RWPE1 (cell line): ENCODE measurements around the gene MRPS22.
"Not testable (repeated sequence)": the region's sequence is repeated elsewhere in the genome, so short reads cannot be mapped to it uniquely, and the experiment has no call there.

Source experiments
- CTCF ChIA-PET: fragments of 350-600 bp; sonication (Branson Sonifier 250); formaldehyde crosslinking; extraction: SDS; loops from one replicate; lab custom pipeline; 2021; lab: Yijun Ruan, JAX
- POLR2A ChIA-PET: fragments of 400-600 bp; formaldehyde crosslinking; extraction: SDS; loops from one replicate; lab custom pipeline; 2020; ENCODE audit warnings: antibody characterized with exemption; ENCODE audit not compliant: low non-redundant PET; lab: Yijun Ruan, JAX
- DNase-seq: peaks from one replicate; pipeline ENCODE4 v3.0.0; 2012; ENCODE audit warnings: low spot score
- H3K27ac ChIP-seq: fragments of 450-650 bp; 2 replicates; pipeline ENCODE4 v1.5.1; 2017
- CTCF ChIP-seq: fragments of 450-650 bp; conservative IDR thresholded peaks from 2 replicates; pipeline ENCODE4 v1.5.1; 2017; ENCODE audit warnings: low read depth, mild to moderate bottlenecking

Gene MRPS22

DNA sequence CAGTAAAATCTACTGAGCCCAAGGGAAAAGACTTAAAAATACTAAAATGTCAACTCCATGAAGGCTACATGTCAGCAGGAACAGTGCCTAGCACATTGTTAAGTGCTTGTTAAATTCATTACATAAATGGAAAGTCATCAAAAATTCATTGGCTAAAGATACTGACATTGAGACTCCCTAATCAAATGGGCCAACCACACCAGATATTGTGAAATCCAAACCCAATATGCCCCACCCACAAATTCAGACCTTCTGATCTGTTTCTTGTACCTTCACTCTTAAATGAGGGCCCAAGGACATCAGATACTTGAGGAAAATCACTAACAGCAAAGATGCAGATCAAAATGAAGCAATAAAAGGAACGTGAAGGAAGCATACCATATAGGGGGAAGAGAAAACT lies 20.7 kb downstream of the MRPS22 start:
- ChIA-PET CTCF (interaction anchor here (1.8 kb wide), 1 partner anchor 10 kb away, joined by 4 read pairs; no protein-coding TSS in a partner anchor), POLR2A (no interaction called here)
- DNase-seq = no peak
- no peak overlapping the region for H3K27ac ChIP-seq
- TF ChIP-seq CTCF = no peak

- POLR2A ChIA-PET = no interaction called here
- H3K27ac ChIP-seq = no peak overlapping the region
- CTCF ChIA-PET = no interaction called here
- no peak for DNase-seq
- TF ChIP-seq CTCF = no peak
Observed at GRCh38 chr3:139374099-139374498, 30.3 kb downstream of the MRPS22 start.

DNA sequence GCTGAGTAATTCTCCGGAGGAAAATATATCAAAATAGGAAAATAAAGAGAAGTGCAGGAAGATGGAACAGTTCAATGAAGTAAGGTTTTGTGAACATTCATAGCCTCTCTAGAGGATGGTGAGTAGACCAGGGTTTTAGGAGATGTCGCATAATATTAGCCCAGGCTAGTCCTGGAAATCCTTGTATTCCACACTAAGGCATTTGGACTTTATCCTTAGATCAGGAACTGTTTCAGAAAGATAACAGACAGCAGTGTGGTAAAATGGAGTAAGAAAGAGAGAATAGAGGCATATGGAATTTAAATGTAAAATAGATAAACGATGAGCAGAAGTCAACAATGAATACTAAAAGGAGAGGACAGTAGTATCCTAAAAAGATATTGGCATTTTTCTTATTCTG lies 33.6 kb downstream of the MRPS22 start:
- POLR2A ChIA-PET = no interaction called here

DNA sequence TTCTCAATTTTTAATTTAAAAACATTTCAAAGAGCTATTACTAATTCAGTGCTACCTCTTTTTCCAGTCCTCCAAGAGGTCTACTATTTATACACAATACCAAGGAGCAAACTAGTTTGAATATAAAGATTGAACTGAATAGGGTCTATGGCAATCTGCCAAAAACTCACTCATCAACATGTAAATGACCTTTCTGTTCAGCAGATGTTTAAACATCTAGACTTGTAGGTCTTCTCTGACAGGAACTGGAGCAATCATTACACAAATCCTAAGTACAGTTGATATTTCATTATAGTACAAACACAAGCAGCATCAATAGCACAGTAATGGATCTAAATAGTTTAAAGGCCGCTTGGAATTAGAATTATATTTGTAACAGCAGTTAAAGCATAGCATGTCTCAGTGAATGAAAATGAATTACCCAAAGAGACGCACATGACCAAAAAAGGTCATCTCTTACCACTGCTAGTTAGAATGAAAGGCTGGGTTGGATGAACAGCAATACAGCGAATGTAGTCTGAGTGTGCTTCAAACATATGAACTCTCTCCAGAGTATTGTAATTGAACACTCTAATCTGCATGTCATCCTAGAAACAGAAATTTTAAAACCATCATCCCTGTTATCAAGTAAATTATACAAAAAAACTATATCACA lies 34.9 kb downstream of the MRPS22 start:
- POLR2A ChIA-PET = no interaction called here
- CTCF ChIA-PET = interaction anchor here (0.8 to 1.0 kb wide), 2 partner anchors 24 kb away, joined by 6 read pairs; no protein-coding TSS in a partner anchor
- no peak for DNase-seq
- no peak overlapping the region for H3K27ac ChIP-seq
- TF ChIP-seq CTCF = no peak

More for the DNA sequence above, 33.6 kb downstream of the MRPS22 start:
- CTCF ChIA-PET = interaction anchor here (1.0 kb wide), 1 partner anchor 23 kb away, joined by 6 read pairs; no protein-coding TSS in a partner anchor
- TF ChIP-seq CTCF = no peak
- no peak overlapping the region for H3K27ac ChIP-seq
- no peak for DNase-seq

GRCh38 chr3:139380575-139380974 lies 36.8 kb downstream of the MRPS22 start:
- ChIA-PET CTCF (interaction anchor here (0.7 kb wide), 1 partner anchor 22 kb away, joined by 4 read pairs; no protein-coding TSS in a partner anchor), POLR2A (no interaction called here)
- TF ChIP-seq CTCF = no peak
- DNase-seq = no peak
- H3K27ac ChIP-seq = no peak overlapping the region

DNA sequence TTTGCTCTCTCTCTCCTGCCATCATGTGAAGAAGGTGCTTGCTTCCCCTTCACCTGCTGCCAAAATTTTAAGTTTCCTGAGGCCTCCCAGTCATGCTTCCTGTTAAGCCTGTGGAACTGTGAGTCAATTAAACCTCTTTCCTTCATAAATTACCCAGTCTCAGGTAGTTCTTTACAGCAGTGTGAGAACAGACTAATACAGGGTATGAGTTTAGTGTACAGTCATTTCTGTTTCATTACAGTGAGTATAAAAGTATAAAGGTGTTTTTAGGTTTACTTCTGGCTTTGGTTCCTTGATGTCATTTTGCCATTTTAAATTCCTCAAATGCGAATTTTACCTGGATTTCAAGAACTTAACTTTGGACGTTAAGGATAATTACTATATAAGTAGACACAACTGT lies 38.5 kb downstream of the MRPS22 start:
- CTCF ChIA-PET = interaction anchor here (1.6 kb wide), 1 partner anchor 28 kb away, joined by 7 read pairs; no protein-coding TSS in a partner anchor
- POLR2A ChIA-PET, H3K27ac ChIP-seq, DNase-seq: not testable (repeated sequence)

DNA sequence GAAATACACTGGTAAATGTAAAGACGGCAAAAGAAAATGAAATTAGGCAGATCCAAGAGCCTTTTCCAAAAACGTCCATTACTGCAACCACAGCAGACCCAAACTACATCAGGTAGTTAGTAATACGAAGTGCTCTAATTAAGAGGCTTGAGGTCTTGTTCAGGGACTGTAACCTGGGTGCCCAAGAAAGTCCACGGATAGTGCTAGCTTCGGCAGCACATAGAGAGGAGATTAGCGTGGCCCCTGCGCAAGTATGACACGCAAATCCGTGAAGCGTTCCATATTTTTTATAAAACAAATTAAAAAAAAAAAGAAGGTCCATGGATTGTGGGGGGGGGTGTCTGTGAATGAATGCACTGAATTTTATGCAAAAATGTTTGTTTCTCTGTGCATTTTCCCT lies 44.3 kb downstream of the MRPS22 start:
- ChIA-PET POLR2A (interaction anchor here (0.6 kb wide), 1 partner anchor 268 kb away, joined by 3 read pairs; no protein-coding TSS in a partner anchor), CTCF (no interaction called here)
- DNase-seq = no peak
- no peak overlapping the region for H3K27ac ChIP-seq
- TF ChIP-seq CTCF = no peak
